Esophagus (tissue), 2 donors: ENCODE data around the gene IGFALS. TPM values are rescaled to one million over a fixed set of nuclear protein-coding genes. Genes with fewer than 3 reads are reported as not detected.

Experiments
- H3K27ac ChIP-seq, 2 donors: one replicate each; pipeline ENCODE4 v1.5.1; 2013; ENCODE audit warnings: low read depth in 2 of 2, mild to moderate bottlenecking in 2 of 2, inconsistent platforms in 1 of 2, low read length in 1 of 2, moderate library complexity in 1 of 2
- H3K27me3 ChIP-seq, 2 donors: one replicate each; pipeline ENCODE4 v1.6.1; 2013; ENCODE audit warnings: low read length in 2 of 2, control low read depth in 1 of 2, mild to moderate bottlenecking in 1 of 2; ENCODE audit not compliant: insufficient read depth in 2 of 2, control insufficient read depth in 1 of 2
- H3K36me3 ChIP-seq, 2 donors: one replicate each; pipeline ENCODE4 v1.6.1; 2013; ENCODE audit warnings: low read length in 1 of 2; ENCODE audit not compliant: control insufficient read depth in 2 of 2, insufficient read depth in 2 of 2
- H3K4me1 ChIP-seq, 2 donors: one replicate each; pipeline ENCODE4 v1.6.1; 2013; ENCODE audit warnings: low read length in 1 of 2; ENCODE audit not compliant: control insufficient read depth in 2 of 2, insufficient read depth in 2 of 2
- H3K4me3 ChIP-seq, 2 donors: one replicate each; pipeline ENCODE4 v1.5.1; 2013; ENCODE audit warnings: low read length in 2 of 2, mild to moderate bottlenecking in 2 of 2, low read depth in 1 of 2, moderate library complexity in 1 of 2
- H3K9me3 ChIP-seq, 2 donors: one replicate each; pipeline ENCODE4 v1.6.1; 2013; ENCODE audit warnings: mild to moderate bottlenecking in 2 of 2, low read depth in 1 of 2, low read length in 1 of 2, moderate library complexity in 1 of 2; ENCODE audit not compliant: control insufficient read depth in 2 of 2, insufficient read depth in 1 of 2
- WGBS, 2 donors: extraction: QIAGEN DNeasy Blood & Tissue Kit; methylation state at CpG; one replicate each; pipeline ENCODE4 v1.1.7; 2013; 5-methylcytosine and 5-hydroxymethylcytosine counted together
- polyA plus RNA-seq, 2 donors: library from polyadenylated mRNA; stranded (reverse); fragments of 200-250 nt; gene quantifications; one replicate each; pipeline ENCODE4 v1.2.3, GENCODE V29; 2013
- donor health status: healthy with polysubstance abuse.
- donor health status: Bipolar disorder and iron deficiency.

The IGFALS gene
- polyA plus RNA-seq, 2 donors: 0.01 to 0.14 TPM

- H3K9me3 ChIP-seq: peaks cover 0 to 1% of the 10 kb centered on the region in 2 donors
Measured at GRCh38 chr16:1762196-1762878, 31.2 kb downstream of the IGFALS start.

GRCh38 chr16:1761751-1762150 is 31.8 kb downstream of the IGFALS start:
- Histone ChIP-seq H3K4me1 (peaks cover 0 to 6% of the 10 kb centered on the region in 2 donors), H3K27me3 (no peaks in the 10 kb centered on the region), H3K4me3 (no peak overlapping the region), H3K36me3 (peaks cover 0 to 63% of the 10 kb centered on the region in 2 donors), H3K27ac (no peak overlapping the region), H3K9me3 (peaks cover 0 to 1% of the 10 kb centered on the region in 2 donors)
- WGBS, 2 donors: 90 to 91% methylated on average over 15 of the region's 15 CpGs

More at GRCh38 chr16:1762196-1762878, 31.2 kb downstream of the IGFALS start:
- Histone ChIP-seq H3K4me1 (peaks cover 0 to 10% of the 10 kb centered on the region in 2 donors), H3K36me3 (peaks cover 0 to 66% of the 10 kb centered on the region in 2 donors), H3K4me3 (no peak overlapping the region), H3K27ac (no peak overlapping the region), H3K27me3 (no peaks in the 10 kb centered on the region)
- 87 to 88% methylated on average over 30 of the region's 30 CpGs for WGBS, 2 donors

- peaks cover 0 to 6% of the 10 kb centered on the region in 2 donors for H3K4me1 ChIP-seq
- H3K36me3 ChIP-seq: peaks cover 0 to 60% of the 10 kb centered on the region in 2 donors
- H3K9me3 ChIP-seq: peaks cover 0 to 1% of the 10 kb centered on the region in 2 donors
- H3K27ac ChIP-seq: no peak overlapping the region
- no peaks in the 10 kb centered on the region for H3K27me3 ChIP-seq
- H3K4me3 ChIP-seq: no peak overlapping the region
- WGBS, 2 donors: 92 to 93% methylated on average over 15 of the region's 15 CpGs
Measured at GRCh38 chr16:1760911-1761310, 32.6 kb downstream of the IGFALS start.

- H3K27ac ChIP-seq: no peak overlapping the region
- peaks cover 0 to 47% of the 10 kb centered on the region in 2 donors for H3K36me3 ChIP-seq
- H3K27me3 ChIP-seq: no peaks in the 10 kb centered on the region
- peaks cover 0 to 6% of the 10 kb centered on the region in 2 donors for H3K4me1 ChIP-seq
- WGBS, 2 donors: 93 to 95% methylated on average over 21 of the region's 21 CpGs
- H3K9me3 ChIP-seq: peaks cover 0 to 1% of the 10 kb centered on the region in 2 donors
- H3K4me3 ChIP-seq: no peak overlapping the region
Measured at GRCh38 chr16:1759511-1759910, 34.0 kb downstream of the IGFALS start.

GRCh38 chr16:1758923-1759322 is 34.6 kb downstream of the IGFALS start:
- 93% methylated on average over 18 of the region's 18 CpGs for WGBS, 2 donors
- no peak overlapping the region for H3K27ac ChIP-seq
- H3K27me3 ChIP-seq: no peaks in the 10 kb centered on the region
- H3K36me3 ChIP-seq: peaks cover 0 to 42% of the 10 kb centered on the region in 2 donors
- H3K4me3 ChIP-seq: no peak overlapping the region
- peaks cover 0 to 1% of the 10 kb centered on the region in 2 donors for H3K4me1 ChIP-seq
- peaks cover 0 to 1% of the 10 kb centered on the region in 2 donors for H3K9me3 ChIP-seq

- H3K4me1 ChIP-seq: no peaks in the 10 kb centered on the region
- H3K27ac ChIP-seq: no peak overlapping the region
- peaks cover 0 to 1% of the 10 kb centered on the region in 2 donors for H3K9me3 ChIP-seq
- 92 to 94% methylated on average over 37 of the region's 37 CpGs for WGBS, 2 donors
- H3K36me3 ChIP-seq: peaks cover 0 to 38% of the 10 kb centered on the region in 2 donors
- H3K4me3 ChIP-seq: no peak overlapping the region
- H3K27me3 ChIP-seq: no peaks in the 10 kb centered on the region
Measured at GRCh38 chr16:1757714-1758461, 35.6 kb downstream of the IGFALS start.

GRCh38 chr16:1754204-1754603 is 39.3 kb downstream of the IGFALS start:
- Histone ChIP-seq H3K4me3 (no peak overlapping the region), H3K27ac (peak overlapping the region; percentile 50 to 86), H3K36me3 (peaks cover 5 to 36% of the 10 kb centered on the region in 2 donors), H3K27me3 (no peaks in the 10 kb centered on the region), H3K9me3 (no peaks in the 10 kb centered on the region), H3K4me1 (no peaks in the 10 kb centered on the region)
- WGBS, 2 donors: 83 to 86% methylated on average over 12 of the region's 12 CpGs

GRCh38 chr16:1752853-1753252 is 40.7 kb downstream of the IGFALS start:
- Histone ChIP-seq H3K9me3 (no peaks in the 10 kb centered on the region), H3K27ac (no peak overlapping the region), H3K4me1 (no peaks in the 10 kb centered on the region), H3K27me3 (no peaks in the 10 kb centered on the region), H3K4me3 (no peak overlapping the region), H3K36me3 (peaks cover 15 to 39% of the 10 kb centered on the region in 2 donors)
- 93 to 94% methylated on average over 14 of the region's 14 CpGs for WGBS, 2 donors

GRCh38 chr16:1751946-1752345 is 41.6 kb downstream of the IGFALS start:
- 96% methylated on average over 16 of the region's 16 CpGs for WGBS, 2 donors
- no peaks in the 10 kb centered on the region for H3K9me3 ChIP-seq
- H3K36me3 ChIP-seq: peaks cover 16 to 42% of the 10 kb centered on the region in 2 donors
- H3K4me3 ChIP-seq: no peak overlapping the region
- H3K27me3 ChIP-seq: no peaks in the 10 kb centered on the region
- H3K4me1 ChIP-seq: no peaks in the 10 kb centered on the region
- no peak overlapping the region for H3K27ac ChIP-seq
